Stimulated activated CD4-positive, alpha-beta T cell treated with anti-CD3 and anti-CD28 coated beads, Interleukin-15, amount 100 ng/mL, for 1 hour (primary cell): ENCODE measurements around the gene CZIB.
"Not testable (repeated sequence)": the region's sequence is repeated elsewhere in the genome, so short reads cannot be mapped to it uniquely, and the experiment has no call there.

Experiments used
- DNase-seq, 2 donors: peaks; one replicate each; pipeline ENCODE4 v3.0.0-alpha.2; 2020; ENCODE audit warnings: low read depth in 1 of 2, low spot score in 1 of 2

CZIB gene

DNA sequence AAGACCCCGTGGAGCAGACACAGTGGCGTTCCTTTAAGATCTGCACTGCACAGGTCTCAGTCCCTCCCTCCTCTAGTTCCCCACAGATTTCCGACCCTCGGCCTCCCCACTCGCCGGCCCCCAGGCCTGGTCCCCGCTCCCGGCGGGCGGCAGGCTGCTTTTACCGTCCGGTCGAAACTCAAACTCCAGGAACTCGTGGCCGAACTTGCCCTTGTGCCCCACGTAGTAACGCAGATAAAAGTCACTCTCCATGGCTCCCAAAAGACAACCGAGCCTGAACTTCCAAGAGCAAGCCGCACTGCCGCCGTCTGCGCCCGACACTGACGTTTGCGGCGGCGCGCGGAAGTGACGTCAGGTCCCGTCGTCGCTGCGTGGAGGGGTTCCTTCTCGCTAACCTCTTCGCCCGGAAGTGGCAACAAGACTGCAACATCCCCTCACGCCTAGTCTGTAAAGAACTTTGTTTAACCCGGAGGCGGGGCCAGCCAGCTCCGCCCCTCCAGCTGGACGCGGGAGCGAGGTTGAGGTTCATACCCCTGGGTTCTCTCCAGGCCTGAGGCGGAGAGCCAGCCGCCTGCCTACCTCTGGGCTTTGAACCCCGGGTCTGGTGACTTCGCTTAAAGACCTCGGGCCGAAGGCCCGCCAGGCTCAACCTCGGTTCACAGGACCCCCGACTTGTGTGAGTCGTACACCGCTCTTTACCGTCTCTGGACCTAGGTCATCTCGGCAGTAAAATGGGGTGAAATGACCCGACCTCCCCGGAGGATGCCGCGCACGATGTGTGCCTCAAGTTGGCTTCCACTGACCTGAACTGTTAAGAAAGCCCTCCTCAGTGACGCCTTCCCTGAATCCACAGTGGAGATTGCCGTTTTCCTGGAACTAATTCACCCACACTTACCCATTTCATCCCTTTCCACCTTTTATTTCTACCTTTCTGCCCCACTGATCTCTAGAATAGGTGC lies 18.0 kb upstream of the CZIB start, which contains the start of gene MAGOH:
Gene MAGOH, minus strand, starts transcription at position 322 of the 959 bp plus-strand sequence. Its CDS starts 70 bp downstream, at position 252.
- DNase-seq = peak; percentile 82 to 94

DNA sequence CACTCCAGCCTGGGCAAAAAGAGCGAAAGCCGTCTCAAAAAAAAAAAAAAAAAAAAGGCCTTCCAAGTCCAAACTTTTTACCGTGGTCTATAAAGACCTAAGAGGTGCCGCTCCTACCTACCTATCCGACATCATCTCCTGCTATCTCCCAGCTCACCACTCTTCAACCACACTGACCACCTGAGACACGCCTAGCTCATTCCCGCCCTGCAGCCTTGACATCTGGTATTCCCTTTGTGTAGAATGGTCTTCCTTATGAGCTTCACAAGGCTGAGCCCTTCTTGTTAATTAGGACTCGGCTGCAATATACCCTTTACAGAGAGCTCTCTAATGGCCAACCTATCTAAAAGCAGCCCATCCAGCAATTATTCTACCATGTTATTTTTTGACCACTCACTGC lies 17.2 kb upstream of the CZIB start:
- DNase-seq = no peak

DNA sequence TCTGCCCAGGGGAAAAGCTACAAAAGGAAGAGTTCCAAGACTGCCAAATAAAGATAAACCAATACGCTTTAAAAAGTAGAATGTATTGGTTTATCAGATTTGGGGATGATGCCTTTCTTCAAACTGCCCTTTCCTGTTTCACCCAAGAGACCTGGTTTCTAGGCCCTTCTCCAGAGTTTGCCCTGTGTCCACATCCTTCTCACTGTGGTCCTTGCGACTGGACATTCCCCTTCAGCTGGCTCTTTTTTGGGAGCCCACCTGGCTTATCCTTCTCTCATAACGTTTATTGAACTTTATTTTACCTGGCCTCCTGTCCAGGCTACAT lies 490 bp upstream of the CZIB start:
- no peak for DNase-seq

DNA sequence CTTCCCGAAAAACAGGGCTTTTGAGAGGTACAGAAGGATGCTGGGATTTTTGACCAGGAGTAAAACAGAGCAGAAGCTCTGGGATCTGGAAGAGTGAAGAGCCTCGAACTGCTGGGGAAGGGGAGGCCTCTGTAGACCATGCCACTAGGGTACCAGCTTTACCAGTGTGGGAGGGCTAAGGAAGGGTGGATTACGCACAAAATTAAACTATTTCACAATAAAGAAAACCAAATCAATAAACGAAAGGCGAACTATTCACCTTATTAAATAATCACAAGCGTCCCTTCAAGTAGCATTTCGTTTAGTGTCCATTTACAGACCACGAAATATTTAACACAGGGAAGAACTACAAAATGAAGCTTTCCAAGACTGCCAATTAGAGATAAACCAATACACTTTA lies 723 bp downstream of the CZIB start:
- no peak for DNase-seq

DNA sequence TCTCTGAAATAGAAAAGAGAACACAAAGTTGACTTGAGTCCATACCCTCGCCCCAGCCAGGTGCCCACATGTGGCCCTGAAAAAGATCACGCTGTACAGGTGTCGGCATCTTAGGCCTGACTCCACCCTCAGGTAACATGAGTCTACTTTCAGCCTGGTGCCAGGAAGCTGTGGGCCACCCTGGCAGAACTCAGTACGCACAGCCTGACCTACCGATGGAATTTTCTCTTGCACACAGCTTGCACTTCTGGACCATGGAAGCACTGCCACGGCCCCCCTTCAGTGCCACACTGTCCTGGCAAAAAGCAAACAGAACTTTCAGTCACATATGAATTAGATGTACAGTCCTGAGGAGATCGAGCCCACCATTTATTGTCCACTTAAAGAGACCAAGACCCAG lies 2.2 kb downstream of the CZIB start:
- DNase-seq = no peak

DNA sequence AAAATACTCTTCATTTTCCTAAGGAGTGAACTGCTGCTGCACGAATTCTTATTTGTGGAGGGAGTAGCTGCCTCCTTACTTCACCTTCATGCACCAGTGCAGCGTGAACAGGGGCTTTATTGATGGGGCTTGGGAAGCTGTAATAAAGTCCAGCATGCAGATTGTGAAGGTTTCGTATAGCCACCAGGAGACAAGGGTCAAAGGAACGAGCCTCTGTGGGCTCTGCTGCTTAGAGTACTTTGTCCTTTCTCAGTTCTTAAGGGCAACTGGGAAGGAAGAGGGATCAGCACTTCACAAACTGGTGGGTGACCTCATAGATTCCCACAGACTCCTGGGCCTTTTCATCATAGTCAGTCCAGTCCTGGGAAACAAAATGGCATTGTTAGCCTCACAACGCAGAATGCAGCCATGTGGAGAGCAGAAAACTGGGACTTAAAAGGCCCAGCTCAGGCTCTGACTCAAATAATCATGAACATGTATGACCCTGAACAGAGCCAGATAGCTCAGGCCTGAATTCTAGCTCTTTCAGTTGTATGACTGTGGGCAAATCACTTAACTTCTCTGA lies 6.0 kb downstream of the CZIB start:
- DNase-seq = no peak

DNA sequence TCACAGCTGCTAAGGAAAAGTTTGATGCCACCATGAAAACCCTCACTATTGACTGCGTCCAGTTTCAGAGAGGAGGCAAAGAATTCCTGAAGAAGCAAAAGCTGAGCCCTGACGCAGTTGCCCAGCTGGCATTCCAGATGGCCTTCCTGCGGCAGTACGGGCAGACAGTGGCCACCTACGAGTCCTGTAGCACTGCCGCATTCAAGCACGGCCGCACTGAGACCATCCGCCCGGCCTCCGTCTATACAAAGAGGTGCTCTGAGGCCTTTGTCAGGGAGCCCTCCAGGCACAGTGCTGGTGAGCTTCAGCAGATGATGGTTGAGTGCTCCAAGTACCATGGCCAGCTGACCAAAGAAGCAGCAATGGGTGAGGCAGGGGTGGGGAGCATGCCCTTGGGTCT lies 9.5 kb downstream of the CZIB start:
- DNase-seq = no peak

DNA sequence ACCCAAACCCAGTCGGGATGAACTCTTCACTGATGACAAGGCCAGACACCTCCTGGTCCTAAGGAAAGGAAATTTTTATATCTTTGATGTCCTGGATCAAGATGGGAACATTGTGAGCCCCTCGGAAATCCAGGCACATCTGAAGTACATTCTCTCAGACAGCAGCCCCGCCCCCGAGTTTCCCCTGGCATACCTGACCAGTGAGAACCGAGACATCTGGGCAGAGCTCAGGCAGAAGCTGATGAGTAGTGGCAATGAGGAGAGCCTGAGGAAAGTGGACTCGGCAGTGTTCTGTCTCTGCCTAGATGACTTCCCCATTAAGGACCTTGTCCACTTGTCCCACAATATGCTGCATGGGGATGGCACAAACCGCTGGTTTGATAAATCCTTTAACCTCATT lies 10.1 kb downstream of the CZIB start:
- DNase-seq = no peak

DNA sequence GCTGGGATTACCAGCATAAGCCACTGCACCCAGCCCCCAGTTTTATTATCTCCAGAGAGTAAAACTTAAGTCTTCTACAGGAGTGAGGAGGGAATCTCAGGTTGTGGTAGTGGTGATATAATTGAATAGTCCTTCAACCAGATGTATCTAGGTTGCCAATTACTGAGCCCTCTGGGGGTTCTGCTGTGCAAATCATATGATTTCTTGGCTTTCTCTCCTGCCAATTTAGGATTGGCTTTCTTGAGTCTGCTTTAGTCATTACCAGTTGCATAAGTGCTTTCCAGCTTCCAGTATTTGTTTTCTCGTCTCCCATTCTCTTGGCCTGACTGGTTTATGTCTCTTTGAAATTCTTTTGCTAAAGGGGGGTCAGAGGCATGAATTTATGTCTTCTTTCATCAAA lies 12.7 kb downstream of the CZIB start:
- DNase-seq = no peak

DNA sequence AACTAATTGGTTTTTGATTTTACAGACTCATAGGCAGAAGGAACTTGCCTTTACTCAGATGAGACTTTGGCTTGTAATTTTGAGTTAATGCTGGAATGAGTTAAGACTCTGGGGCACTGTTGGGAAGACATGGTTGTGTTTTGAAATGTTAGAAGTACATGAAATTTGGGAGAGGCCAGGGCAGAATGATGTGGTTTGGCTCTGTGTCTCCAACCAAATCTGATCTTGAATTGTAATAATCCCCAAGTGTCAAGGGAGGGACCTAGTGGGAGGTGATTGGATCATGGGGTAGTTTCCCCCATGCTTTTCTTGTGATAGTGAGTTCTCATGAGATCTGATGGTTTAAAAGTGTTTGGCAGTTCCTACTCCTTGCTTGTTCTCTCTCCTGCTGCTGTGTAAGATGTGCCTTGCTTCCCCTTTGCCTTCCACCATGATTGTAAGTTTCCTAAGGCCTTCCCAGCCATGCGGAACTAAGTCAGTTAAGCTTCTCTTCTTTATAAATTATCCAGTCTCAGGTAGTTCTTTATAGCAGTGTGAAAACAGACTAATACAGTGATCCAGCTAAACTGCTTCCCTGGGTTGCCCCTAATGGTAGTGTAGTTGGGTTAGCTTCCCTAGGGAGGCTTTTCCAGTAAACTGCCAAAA lies 13.6 kb downstream of the CZIB start:
- no peak for DNase-seq

DNA sequence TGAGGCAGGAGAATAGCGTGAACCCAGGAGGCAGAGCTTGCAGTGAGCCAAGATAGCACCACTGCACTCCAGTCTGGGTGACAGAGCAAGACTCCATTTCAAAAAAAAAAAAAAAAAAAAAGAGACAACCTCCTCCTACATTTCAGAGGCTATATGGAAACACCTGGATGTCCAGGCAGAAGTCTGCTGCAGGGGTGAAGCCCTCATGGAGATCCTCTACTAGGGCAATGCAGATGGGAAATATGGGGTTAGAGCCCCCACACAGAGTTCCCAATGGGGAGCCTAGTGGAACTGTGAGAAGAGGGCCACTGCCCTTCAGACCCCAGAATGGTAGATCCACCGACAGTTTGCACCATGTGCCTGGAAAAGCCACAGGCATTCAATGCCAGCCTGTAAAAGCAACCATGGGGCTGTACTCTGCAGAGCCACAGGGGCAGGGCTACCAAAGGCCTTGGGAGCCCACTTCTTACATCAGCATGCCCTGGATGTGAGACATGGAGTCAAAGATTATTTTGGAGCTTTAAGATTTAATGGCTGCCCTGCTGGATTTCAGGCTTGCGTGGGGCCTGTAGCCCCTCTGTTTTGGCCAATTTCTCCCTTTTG lies 14.2 kb downstream of the CZIB start:
- not testable (repeated sequence) for DNase-seq

DNA sequence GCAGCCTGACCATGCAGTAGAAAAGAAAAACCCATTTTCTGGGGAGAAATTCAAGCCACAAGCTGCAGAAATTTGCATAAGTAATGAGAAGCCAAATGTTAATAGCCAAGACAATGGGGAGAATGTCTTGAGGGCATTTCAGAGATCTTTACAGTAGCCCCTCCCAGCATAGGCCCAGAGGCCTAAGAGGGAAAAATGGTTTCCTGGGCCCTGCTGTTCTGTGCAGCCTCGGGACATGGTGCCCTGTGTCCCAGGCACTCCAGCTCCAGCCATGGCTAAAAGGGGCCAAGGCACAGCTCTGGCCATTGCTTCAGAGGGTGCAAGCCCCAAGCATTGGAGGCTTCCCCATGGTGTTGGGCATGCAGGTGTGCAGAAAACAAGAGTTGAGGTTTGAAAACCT lies 14.9 kb downstream of the CZIB start:
- not testable (repeated sequence) for DNase-seq

DNA sequence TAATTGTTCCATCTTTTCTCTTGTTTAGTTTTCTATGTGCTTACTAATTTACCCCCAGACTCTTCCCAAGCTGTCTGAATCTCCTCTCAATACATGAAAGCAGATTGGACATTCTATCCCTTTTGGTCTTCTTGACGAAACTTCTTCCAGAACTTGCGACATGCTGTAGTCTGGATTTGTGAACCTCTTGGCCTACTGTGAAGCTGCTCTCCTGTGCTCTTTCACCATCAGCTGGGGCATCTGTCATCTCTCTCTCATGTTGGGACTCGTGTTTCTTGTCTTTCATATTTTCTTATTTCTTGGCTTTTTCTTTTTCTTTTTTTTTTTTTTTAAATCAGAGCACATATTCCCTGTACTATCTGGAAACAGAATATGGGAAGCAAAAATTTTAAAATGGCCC lies 17.0 kb downstream of the CZIB start:
- no peak for DNase-seq

DNA sequence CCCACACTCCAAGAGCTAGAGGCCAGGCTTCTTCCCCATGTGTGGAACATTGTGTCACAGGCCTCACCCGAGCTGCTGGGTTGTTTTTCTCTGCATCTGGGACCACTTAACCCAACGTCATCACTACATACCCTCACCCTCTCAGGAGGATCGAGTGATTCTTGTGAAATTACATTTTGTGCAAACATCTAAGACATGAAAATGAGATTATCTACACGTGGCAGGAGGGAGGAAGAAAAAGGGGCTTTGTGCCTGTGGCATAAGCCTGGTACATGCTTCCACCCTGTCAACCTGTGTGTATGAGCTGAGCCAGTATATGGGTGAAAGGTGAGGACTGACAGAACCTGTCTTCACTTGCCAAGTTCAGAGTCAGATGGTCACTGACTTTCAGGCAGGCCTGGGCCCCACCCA lies 22.2 kb downstream of the CZIB start:
- no peak for DNase-seq

DNA sequence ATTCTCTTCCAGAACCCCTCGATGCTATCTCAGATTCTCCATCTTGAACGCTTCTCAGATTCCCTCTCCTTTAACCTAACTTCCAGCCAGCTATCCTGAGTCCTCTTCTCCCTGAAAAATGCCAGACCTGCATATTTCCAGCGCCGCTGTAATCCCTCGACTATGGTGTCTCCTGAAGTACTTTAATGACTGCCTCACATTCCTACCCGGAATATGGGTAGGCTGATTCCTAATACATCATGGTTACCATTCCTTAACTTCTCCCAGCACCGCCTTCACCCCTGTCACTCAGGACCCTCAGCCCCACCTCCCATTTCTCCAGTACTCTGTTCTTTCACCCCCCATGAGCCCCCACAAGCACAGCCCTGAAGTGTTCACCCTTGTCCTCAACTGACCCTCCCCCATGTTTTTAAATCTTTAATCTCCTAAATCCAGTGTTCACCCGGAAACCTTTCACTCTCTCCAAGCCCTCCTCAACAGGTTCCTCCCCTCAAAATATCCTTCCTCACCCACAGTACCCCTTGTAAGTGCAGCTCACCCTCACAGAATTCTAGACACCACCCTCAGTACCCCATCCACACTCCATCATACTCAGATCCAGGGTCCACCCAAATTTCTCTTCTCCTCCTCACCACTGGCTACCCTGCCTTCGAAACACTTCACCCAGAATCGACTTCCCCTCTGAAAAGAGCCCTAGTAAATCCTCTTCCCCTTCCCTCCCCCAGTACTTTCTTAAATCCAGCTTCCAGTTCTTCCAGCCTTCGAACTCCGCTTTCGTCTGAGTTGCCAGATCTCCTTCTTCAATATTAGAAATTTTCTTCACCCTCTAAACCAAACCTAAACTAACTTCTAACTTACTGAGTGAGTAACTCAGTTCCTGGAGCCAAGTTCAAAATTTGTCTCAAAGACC lies 22.9 kb downstream of the CZIB start:
- DNase-seq = no peak

DNA sequence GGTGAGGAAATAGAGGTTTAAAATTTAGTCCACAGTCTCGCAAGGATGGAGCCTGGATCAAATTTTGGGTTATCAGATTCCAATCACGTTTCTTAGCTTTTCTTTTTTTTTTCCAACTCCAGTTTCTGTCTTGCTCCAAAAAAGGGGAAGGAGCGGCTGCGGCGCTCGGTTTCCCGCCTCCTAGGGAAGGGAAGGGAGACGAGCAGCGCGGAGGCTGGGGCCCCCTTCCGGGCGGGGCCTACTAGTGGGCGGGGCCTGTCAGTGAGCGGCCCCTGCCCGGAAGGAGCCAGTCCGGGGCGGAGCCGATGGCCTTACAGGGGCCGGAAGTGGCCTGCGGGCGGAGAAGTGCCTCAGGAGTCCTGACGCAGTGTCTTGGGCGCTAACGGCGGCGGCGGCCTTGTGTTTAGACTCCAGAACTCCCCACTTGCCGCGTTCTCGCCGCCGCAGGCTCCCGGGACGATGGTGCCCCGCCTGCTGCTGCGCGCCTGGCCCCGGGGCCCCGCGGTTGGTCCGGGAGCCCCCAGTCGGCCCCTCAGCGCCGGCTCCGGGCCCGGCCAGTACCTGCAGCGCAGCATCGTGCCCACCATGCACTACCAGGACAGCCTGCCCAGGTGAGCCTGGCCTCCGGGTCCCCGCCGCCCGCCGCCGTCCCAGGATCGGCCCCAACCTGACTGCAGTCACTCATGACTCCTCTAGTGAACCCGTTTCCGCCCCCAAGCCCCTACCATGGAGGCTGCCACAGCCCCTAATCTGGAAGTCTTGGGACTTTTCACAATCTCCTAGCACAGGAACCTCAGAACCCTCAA lies 23.7 kb downstream of the CZIB start, which contains the start of gene CPT2:
Gene CPT2, plus strand, starts transcription at position 340 of the 806 bp plus-strand sequence. Its CDS starts 120 bp downstream, at position 460.
- DNase-seq = peak; percentile 82 to 87

DNA sequence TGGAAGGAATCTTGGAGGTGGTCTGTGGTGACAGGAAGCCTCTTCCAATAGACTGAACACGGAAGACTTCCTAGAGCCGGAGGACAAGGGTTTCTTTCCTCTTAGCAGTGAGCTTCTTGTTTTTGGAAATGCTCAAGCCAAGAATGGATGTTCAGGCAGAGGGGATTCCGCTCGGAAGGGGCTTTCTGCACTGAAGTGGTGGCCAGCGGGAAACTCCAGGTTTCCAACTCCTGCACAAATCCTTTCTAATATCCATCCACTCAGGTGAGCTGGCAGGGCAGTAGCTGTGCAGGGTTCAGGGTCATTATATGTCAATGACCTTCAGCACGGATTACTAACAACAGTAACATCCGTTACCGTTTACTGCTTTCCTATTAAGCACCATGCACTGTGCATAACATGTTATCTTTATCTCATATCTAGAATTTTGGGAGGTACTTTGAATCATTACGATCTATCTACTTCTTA lies 24.4 kb downstream of the CZIB start:
- no peak for DNase-seq

DNA sequence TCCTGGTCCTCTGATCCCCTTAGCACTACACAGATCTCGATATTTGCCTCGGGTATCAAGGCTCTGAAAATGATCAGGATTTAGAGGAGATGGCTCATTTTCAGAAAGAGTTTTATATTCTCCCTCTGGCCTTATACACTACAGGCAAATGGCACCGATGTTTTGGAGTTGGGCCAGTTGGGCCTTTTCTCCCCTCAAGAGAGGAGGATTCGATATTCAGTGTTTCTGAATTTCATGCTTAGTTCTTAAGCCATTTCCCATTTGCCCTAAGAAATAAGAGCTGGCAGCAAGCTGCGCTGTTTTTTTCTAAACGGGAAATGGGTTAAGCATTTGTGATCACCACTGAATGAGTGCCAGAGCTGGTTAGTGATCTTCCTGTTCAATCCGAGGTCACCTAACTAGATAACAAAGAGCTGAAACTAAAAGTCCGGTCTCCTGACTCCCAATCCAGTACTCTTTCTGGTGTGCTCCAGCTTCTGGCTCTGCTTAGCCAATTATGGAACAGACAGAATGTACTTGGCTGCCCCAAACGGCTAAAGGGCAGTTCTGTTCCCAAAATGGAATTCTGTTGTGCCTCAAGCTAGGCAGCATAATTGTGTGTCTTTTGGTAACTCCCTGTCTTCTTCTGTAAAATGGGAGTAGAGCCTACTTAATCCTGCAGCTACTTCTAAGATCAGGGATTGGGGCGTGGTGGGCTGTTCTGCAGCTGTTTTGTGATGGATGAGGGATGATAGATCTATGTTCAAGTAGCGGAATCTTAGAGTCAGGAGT lies 25.0 kb downstream of the CZIB start:
- no peak for DNase-seq

DNA sequence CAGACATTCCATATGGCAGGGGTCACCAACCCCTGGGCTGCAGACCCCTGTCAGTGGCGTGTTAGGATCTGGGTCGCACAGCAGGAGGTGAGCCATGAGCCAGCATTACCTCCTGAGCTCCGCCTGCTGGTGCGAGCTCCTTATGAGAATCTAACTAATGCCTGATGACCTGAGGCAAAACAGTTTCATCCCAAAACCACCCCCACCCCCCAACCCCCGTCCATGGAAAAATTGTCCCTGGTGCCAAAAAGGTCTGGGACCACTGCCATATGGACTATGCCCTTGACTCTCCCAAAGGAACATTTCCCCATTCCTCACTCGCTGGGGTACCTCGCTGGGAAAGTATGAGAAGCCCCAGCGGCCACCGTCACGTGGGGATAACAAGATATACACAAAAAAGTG lies 30.2 kb downstream of the CZIB start:
- DNase-seq = no peak
